ENCODE results near the gene DGKG. TPM values are rescaled to one million over a fixed set of nuclear protein-coding genes. Genes with fewer than 3 reads are reported as not detected.

Gene DGKG
- total RNA-seq, 4 donors from 2014 or later = 14.5 to 35.1 (median 20.3) TPM

DNA sequence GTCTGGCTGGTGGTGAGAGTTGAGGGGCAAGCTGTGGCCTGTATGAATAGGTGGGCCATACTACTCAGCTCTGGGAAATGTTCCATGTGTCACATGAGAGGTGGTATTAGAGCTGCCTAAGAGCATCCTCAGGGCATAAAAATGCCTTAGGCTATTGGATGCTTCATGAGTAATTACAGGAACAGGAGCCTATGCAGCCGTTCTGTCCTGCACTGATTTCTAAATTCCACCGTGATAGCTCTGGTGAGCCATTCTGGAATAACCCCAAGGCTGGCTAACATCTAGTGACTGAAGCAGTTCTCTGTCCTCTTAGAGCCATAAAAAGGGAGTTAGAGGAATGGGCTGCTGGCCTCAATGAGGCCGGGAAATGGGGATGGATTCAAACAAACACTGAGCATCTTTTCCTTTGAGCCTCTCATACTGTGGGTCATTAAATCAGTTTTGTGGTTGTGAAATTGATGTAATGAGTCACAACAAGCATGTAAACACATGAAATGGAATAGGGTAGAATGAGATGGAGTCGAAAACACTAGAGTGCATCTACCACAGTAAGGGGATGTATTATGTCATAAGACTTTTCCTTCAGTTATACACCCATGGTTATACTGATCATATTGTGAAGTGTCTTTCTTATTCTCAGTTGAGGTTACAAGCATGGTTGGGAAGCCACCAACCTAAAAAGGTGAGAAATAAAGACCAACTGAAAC is 41.0 kb downstream of the DGKG start:
- no peak overlapping the region for H3K27ac ChIP-seq
- no peak overlapping the region for H3K4me3 ChIP-seq (replicated peaks in 1 of 3)
- DNase-seq = no peak
- H3K9me3 ChIP-seq = no peaks in the 10 kb centered on the region
- H3K27me3 ChIP-seq = no peaks in the 10 kb centered on the region
- TF ChIP-seq, protein P1, sequence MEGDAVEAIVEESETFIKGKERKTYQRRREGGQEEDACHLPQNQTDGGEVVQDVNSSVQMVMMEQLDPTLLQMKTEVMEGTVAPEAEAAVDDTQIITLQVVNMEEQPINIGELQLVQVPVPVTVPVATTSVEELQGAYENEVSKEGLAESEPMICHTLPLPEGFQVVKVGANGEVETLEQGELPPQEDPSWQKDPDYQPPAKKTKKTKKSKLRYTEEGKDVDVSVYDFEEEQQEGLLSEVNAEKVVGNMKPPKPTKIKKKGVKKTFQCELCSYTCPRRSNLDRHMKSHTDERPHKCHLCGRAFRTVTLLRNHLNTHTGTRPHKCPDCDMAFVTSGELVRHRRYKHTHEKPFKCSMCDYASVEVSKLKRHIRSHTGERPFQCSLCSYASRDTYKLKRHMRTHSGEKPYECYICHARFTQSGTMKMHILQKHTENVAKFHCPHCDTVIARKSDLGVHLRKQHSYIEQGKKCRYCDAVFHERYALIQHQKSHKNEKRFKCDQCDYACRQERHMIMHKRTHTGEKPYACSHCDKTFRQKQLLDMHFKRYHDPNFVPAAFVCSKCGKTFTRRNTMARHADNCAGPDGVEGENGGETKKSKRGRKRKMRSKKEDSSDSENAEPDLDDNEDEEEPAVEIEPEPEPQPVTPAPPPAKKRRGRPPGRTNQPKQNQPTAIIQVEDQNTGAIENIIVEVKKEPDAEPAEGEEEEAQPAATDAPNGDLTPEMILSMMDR (IDR thresholded peaks at IDR 0.05) = no peak
- no peak for TF ChIP-seq POLR2A (IDR thresholded peaks at IDR 0.05)
- 78 to 82% methylated on average over 4 of the region's 4 CpGs for WGBS, 2 donors
- peaks cover 0 to 6% of the 10 kb centered on the region in 2 donors for H3K4me1 ChIP-seq
- intact Hi-C loops (cut with DNase I) = no loop called here
- peaks cover 0 to 3% of the 10 kb centered on the region in 2 donors for H3K36me3 ChIP-seq

DNA sequence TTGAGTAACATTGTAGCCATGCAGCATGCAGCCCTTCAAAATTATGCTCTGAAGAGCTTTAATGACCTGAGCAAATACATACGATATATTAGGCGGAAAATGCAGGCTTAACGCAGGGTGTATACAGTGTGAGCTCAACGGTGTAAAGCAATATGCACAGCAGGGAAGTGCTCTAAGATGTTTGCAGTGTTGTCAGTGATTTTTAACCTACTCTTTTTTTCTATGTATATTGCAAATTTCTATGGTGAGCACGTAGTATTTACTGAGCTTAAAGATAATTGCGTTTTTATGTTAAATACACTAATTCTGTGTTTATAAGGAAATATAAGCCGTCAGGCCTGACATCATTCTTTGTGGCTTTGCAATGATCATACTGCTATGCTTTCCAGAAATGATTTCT is 42.1 kb downstream of the DGKG start:
- WGBS, 2 donors = 84 to 85% methylated on average over 7 of the region's 7 CpGs
- H3K4me1 ChIP-seq = peaks cover 0 to 6% of the 10 kb centered on the region in 2 donors
- H3K27me3 ChIP-seq = no peaks in the 10 kb centered on the region
- no peak for DNase-seq
- H3K27ac ChIP-seq = no peak overlapping the region
- H3K9me3 ChIP-seq = no peaks in the 10 kb centered on the region
- intact Hi-C loops (cut with DNase I) = no loop called here
- no peak overlapping the region for H3K4me3 ChIP-seq (replicated peaks in 1 of 3)
- TF ChIP-seq POLR2A (IDR thresholded peaks at IDR 0.05) = no peak
- TF ChIP-seq, protein P1 (IDR thresholded peaks at IDR 0.05) = no peak
- peaks cover 0 to 3% of the 10 kb centered on the region in 2 donors for H3K36me3 ChIP-seq

DNA sequence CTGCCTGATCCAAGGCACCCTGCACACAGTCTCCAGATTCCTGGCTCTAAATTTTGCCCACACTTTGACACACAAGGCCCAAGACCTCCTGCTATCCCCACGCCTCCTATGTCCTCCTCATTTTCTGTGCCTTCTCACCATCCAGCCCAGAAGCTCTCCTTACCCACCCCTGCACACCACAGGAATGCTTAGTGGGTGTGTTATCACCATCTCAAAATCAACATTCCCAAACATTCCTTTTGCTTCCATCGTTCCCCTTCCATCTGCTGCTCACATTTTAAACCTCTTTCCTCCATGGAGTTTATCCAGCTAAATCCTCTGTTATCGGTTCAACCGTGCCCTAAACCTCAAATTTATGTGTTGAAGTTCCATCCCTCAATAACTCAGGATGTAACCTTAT is 43.9 kb downstream of the DGKG start:
- Histone ChIP-seq H3K9me3 (no peaks in the 10 kb centered on the region), H3K4me3 (replicated peaks in 1 of 3) (no peak overlapping the region), H3K27me3 (no peaks in the 10 kb centered on the region), H3K4me1 (peaks cover 0 to 6% of the 10 kb centered on the region in 2 donors), H3K27ac (no peak overlapping the region), H3K36me3 (peaks cover 0 to 3% of the 10 kb centered on the region in 2 donors)
- intact Hi-C loops (cut with DNase I) = no loop called here
- no peak for TF ChIP-seq POLR2A (IDR thresholded peaks at IDR 0.05)
- TF ChIP-seq, protein P1 (IDR thresholded peaks at IDR 0.05) = no peak
- 79 to 83% methylated on average over 4 of the region's 4 CpGs for WGBS, 2 donors
- DNase-seq = no peak

DNA sequence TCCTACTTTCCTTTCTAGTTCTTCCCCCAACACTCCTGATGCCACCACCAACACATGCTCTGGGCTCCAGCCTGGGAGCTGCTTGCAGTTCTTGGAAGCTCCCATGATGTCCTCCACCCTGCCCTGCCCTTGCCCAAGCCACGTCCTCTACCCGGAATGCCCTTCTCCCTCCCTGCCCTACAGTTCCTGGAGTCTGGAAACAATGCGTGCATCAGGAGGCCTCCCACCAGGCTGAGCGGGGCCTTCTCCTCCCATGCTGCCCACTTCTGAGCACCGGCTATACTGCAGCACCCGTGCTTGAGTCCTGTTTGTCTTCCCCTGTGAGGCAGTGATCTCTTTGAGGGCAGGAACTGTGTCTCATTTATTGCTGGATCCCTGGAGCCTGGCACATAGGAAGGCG is 44.6 kb downstream of the DGKG start:
- Histone ChIP-seq H3K27ac (no peak overlapping the region), H3K36me3 (peaks cover 0 to 3% of the 10 kb centered on the region in 2 donors), H3K4me3 (replicated peaks in 1 of 3) (no peak overlapping the region), H3K27me3 (no peaks in the 10 kb centered on the region), H3K9me3 (no peaks in the 10 kb centered on the region), H3K4me1 (peaks cover 0 to 6% of the 10 kb centered on the region in 2 donors)
- intact Hi-C loops (cut with DNase I) = no loop called here
- TF ChIP-seq, protein P1 (IDR thresholded peaks at IDR 0.05) = no peak
- TF ChIP-seq POLR2A (IDR thresholded peaks at IDR 0.05) = no peak
- WGBS, 2 donors = 90 to 94% methylated on average over 4 to 7 of the region's 7 CpGs
- DNase-seq = no peak

DNA sequence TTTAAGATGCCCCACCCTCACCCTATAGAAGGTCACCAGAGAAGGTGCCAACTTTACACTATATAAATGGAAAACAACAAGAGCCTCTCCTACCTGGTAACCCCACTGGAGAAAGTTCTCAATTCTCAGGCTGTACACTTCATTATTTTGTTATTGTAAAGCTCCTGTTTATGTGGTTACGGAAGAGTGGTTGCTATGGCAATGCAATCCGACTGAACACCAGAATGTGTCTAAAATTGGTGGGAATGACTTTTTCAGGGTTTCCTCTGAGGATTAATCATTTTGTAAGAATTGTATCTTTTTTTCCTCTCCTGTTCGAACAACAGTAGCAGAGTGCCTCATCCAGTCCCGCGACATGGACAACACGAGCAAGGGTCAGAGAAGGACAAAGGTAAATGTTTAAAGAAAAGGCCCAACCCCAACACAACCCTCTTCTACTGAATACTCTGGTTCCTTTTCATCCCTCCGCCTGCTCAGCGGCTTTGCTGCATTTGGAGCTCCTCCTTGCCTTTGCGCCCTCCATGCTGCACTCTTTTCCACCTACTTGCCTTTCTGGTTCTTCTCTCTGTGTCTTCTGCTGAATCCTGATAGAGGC is 45.3 kb downstream of the DGKG start:
- WGBS, 2 donors = 69 to 70% methylated on average over 9 of the region's 9 CpGs
- Histone ChIP-seq H3K27ac (no peak overlapping the region), H3K36me3 (peaks cover 0 to 3% of the 10 kb centered on the region in 2 donors), H3K4me1 (peaks cover 0 to 6% of the 10 kb centered on the region in 2 donors), H3K4me3 (replicated peaks in 1 of 3) (no peak overlapping the region), H3K27me3 (no peaks in the 10 kb centered on the region), H3K9me3 (no peaks in the 10 kb centered on the region)
- no peak for DNase-seq
- TF ChIP-seq, protein P1 (IDR thresholded peaks at IDR 0.05) = no peak
- no peak for TF ChIP-seq POLR2A (IDR thresholded peaks at IDR 0.05)
- intact Hi-C loops (cut with DNase I) = no loop called here
